Upper lobe of right lung (tissue), 1 donor: ENCODE data around the gene BCLAF3. TPM values are rescaled to one million over a fixed set of nuclear protein-coding genes. Genes with fewer than 3 reads are reported as not detected.
A peak's percentile ranks its signal among the peaks of the same experiment; 100 is the strongest.

Experiments
- ATAC-seq: fragments of 200-7000 bp; cut with Tn5 transposase; one replicate; pipeline ENCODE4 v1.9.1; 2020; ENCODE audit warnings: mild to moderate bottlenecking, moderate library complexity
- DNase-seq: peaks from one replicate; pipeline ENCODE4 v3.0.0-alpha.2; 2020
- H3K27ac ChIP-seq: fragments of 200-600 bp; one replicate; pipeline ENCODE4 v1.8.0; 2022
- H3K27me3 ChIP-seq: fragments of 200-600 bp; one replicate; pipeline ENCODE4 v1.8.0; 2022; ENCODE audit warnings: mild to moderate bottlenecking
- H3K36me3 ChIP-seq: fragments of 200-600 bp; one replicate; pipeline ENCODE4 v1.8.0; 2022
- H3K4me1 ChIP-seq: fragments of 200-600 bp; one replicate; pipeline ENCODE4 v1.8.0; 2022
- H3K4me3 ChIP-seq: fragments of 200-600 bp; one replicate; pipeline ENCODE4 v1.8.0; 2022; ENCODE audit warnings: mild to moderate bottlenecking
- H3K9me3 ChIP-seq: fragments of 200-600 bp; one replicate; pipeline ENCODE4 v1.8.0; 2022
- CTCF ChIP-seq: fragments of 200-600 bp; IDR thresholded peaks from one replicate; pipeline ENCODE4 v1.8.0; 2022; ENCODE audit warnings: antibody characterized with exemption
- intact Hi-C: fragments of 100-400 bp; cut with DNase I; formaldehyde crosslinking; loops from one replicate; pipeline ENCODE4 v1.11.0; 2022
- microRNA-seq: library from miRNA; unstranded; fragments of <30 nt; microRNA quantifications from one replicate; pipeline ENCODE4 v1.2.0, GENCODE V29; 2020; ENCODE audit warnings: borderline microRNAs expressed
- total RNA-seq: library from RNA; stranded (reverse); fragmentation: NEBNext Ultra II Directional; extraction: Animal tissue kit (Norgen Biotek cat#: 25700); gene quantifications from one replicate; pipeline ENCODE4 v1.2.1, GENCODE V29; 2021
- donor health status: DM: no; HTN: yes; CAD: no; lungs with severe emphysema.

BCLAF3 gene
- total RNA-seq, 1 donor from 2014 or later, result 15.4 TPM

DNA sequence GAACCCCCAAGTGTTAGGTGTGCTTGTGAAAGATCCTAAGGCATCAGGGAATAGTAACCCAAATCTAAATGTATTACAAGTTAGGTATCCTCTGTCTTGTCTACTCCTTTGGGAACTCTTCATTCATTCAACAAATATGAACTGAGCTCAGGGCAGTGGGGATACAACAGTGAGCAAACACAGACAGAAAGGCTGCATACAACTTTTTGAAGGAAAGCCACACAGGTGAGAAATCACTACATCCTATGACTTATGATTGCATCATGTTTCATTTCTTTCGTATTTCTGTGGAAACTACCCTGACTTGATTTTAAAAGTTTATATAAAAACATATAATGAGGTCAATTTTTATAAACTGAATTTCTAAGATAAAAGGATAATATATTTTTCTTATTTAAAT, 43.2 kb downstream of the BCLAF3 start:
- intact Hi-C loops, result no loop called here
- ATAC-seq (no peak), DNase-seq (no peak)
- H3K9me3 ChIP-seq, result no peaks in the 10 kb centered on the region
- H3K27me3 ChIP-seq, result no peaks in the 10 kb centered on the region
- no peak overlapping the region for H3K4me3 ChIP-seq
- no peak for TF ChIP-seq CTCF
- H3K36me3 ChIP-seq, result no peaks in the 10 kb centered on the region
- H3K4me1 ChIP-seq, result no peaks in the 10 kb centered on the region
- no peak overlapping the region for H3K27ac ChIP-seq

Small RNA genes lying within 50 kb of the gene (microRNA-seq; reads per million reads assigned to microRNA genes)
- 21.6 reads per million, percentile 45 among the genes with 10 or more reads in this experiment for gene MIR23C

Other genes starting within 250 kb of the BCLAF3 start
- 61.3 TPM for gene SH3KBP1, start 103.5 kb downstream of the BCLAF3 start, total RNA-seq
- 0.26 TPM for gene MAP7D2, start 125.8 kb upstream of the BCLAF3 start, total RNA-seq
- 59.4 TPM for gene EIF1AX, start 150.8 kb upstream of the BCLAF3 start, total RNA-seq